Measurements from ENCODE around the gene TMEM163.

Gene TMEM163

DNA sequence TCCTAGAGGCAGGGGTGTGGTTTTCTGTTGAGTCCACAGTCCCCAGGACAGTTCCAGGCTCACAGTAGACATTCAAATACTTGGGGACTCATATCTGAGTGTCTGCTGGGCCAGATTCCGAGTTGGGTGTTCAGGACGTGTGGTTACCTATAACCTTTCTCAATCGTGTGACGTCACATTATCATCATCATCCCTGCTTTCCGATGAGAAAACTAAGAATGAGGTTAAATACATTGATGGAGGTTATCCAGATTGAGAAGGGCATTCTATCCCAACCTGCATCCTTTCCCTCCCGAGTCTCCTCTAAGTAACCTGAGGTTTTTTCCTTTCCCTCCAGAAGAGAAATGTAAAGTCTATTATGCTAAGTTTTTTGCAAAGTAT, 260.3 kb downstream of the TMEM163 start:
- no peak for DNase-seq (ENCODE audit: low spot score)

DNA sequence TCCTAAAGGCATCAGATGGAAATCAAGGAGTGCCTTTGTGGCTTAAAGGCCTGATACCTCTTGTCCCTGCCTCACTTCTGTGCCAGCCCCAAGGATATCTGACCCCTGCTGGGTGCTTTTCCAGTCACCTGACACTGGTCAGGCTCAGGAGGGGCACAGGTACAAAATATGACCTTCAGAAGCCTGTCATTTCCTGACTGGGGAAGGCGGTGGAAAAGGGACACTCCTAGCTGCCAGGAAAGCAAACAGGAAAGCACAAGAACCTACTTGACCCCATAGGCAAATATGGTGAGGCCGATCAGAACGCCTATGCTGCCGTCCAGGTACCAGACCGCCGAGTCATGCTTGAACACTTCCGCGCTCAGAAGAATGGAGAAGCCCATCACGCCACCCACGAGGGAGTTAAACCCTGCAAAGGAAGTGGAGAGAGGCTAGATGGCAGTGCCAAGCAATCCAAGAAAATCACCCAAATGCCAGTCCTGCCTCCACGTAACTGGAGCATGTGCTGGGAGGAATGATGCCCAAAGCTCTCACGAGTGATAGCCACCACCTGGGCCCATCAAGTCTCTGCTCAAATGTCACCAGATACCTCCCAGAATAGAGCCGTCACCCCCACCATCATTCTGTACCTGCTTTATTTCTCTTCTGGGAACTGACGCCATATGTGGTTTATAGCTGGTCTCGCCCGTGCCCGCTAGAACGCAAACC, 260.9 kb downstream of the TMEM163 start:
- DNase-seq (ENCODE audit: low spot score) = no peak

DNA sequence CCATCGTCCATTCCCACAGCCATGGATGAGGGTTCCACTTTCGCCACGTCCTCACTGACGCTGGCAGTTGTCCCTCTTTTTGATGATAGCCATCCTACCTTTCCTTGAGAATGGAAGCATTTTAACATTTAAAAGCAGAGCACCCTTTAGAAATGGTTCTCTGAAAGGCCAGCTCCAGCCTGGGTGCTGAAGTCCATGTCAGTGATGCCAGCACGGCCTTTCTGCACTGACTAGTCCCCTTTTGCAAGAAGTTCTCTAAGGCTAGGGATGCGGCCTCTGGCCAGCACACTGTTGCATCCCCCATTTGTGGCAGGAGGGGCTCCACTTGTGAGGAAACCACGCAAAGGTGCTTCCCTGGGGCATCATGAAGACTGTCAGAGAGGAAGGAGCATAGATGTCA, 261.4 kb downstream of the TMEM163 start:
- DNase-seq (ENCODE audit: low spot score) = no peak

DNA sequence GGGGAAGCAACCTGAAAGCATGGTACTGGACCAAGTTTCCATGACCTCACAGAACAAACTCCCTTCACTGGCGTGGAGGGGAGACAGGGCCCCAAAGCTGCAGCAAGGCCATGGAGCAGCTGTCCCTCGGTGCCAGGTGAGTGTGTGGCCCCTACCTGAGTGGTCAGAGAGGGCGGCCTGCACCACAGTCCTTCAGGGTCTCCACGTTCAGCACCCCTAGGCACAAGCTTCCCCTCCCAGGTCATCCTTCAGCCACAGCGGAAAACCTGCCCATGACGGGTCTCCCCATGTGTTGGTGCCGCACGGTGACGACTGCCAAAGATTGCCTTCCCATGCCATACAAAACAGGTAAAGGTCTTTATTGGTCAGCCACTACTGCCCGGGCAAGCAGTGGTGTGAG, 263.4 kb downstream of the TMEM163 start:
- no peak for DNase-seq (ENCODE audit: low spot score)

DNA sequence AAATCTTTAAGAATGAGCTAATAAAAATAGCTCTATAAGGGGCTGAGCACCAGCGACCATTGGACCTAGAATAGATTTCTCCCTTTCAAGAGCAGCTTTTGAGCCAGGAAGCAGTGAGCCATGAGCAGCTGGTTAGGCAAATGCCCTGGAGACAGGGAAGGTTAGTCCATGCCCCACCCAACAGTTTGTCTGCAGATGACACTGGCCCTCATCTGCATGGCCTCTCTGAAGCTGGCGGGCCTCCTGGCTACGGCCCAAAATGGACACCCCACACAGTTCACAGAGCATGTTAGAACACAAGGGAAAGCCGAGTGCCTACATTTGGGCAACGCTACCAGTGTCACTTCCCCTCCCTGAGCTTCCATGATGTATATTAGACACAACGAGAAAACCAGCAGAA, 263.9 kb downstream of the TMEM163 start:
- DNase-seq (ENCODE audit: low spot score) = no peak

DNA sequence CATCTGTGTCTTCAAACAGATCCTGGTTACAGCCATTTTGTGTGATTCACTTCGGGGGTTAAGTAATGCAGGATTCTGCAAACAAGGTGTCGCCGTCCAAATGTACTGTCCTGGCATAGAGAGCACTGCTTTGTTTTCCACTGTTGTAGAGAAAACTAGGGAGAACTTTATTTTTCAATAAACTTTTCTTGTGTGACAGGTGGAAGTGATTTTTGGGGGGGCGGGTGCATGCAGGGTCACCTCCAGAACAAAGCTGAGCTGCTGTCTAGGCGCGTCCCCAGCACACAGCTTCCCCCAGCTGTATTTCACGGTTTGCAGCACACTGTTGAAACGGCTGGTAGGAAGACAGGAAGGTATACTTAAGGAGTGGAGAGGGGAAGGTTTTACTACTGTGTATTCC, 264.4 kb downstream of the TMEM163 start:
- no peak for DNase-seq (ENCODE audit: low spot score)

DNA sequence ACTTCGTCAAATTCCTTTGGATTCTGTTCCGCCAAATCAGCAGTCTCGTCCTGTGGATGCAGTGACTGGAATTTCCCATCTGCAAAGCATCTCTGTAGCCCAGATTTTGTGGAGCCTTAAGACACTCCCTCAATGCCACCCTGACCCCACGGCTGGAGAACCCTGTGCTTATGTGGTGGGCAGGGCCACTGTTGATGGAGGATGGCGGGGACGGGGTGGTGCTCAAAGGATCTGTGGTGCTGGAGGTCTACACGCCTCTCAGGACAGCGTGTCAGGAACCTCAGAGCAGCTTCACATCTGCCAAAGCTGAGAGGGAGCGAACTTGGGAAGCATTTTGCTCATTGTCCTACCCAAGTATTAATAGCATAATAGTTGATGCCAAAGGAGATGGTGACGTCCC, 264.8 kb downstream of the TMEM163 start:
- no peak for DNase-seq (ENCODE audit: low spot score)

DNA sequence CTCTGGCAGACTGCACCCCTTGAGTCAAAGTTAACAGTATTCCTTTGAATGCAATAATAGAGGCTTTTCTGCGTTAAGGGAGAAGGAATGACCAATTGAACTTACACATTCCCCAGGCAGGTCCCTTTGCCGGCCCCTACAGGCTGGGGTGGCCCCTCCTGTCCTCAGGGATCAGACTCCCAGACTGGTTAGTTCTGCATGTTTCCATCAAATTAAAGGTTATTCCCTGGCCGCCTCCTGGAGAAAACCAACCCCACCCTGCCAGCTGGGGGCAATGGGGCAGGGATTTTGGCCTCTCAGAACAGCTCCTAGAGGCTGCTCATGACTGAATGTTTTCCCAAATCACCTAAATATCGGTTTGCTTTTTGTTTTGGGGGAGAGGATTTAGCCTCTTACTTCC, 265.3 kb downstream of the TMEM163 start:
- DNase-seq (ENCODE audit: low spot score) = no peak

DNA sequence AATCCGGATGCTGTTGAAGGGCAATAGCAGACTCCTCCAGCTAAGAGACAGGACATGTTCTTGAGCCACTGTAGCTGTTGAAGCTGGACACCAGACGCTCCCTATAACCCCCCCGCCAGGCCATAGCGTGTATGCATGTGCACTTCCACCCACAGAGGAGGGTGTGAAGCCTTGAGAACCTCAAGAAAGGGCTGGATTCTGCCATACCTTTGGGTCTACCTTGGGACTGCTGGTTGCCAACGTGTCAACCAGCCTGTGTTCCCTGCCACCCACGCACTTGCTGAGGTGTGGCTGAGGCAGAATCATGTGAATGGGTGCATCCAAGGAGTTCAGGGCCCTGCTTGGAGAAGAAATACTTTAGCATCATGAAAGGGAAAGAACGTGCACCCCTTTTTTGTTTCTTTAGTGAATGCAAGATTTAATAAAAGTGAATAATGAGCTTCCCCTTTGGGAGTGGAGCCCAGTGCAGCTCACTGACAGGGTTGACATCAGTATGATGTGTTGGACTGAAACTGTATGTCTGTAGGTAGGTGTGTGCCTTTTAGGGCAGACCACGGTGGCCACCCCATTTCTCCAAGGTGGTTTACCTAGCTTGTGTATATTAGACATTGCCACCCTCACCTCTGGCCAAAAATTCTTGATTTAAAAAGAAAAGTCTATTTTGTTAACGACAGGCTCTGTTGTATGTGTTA, 266.6 kb downstream of the TMEM163 start:
- DNase-seq (ENCODE audit: low spot score) = no peak

DNA sequence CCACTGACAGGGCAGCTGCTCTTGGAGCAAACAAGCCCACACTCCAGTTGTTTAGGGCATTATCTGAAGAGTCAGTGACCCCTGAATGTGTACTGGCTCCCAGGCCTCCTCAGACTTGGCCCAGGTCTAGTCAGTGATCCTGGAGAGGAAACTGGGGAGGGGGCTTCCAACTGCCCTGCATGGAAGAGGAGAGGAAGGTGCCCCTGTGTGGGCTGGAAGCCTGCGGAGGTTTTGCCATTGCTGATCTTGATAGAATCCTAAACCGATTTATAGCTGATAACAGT, 267.5 kb downstream of the TMEM163 start:
- no peak for DNase-seq (ENCODE audit: low spot score)

DNA sequence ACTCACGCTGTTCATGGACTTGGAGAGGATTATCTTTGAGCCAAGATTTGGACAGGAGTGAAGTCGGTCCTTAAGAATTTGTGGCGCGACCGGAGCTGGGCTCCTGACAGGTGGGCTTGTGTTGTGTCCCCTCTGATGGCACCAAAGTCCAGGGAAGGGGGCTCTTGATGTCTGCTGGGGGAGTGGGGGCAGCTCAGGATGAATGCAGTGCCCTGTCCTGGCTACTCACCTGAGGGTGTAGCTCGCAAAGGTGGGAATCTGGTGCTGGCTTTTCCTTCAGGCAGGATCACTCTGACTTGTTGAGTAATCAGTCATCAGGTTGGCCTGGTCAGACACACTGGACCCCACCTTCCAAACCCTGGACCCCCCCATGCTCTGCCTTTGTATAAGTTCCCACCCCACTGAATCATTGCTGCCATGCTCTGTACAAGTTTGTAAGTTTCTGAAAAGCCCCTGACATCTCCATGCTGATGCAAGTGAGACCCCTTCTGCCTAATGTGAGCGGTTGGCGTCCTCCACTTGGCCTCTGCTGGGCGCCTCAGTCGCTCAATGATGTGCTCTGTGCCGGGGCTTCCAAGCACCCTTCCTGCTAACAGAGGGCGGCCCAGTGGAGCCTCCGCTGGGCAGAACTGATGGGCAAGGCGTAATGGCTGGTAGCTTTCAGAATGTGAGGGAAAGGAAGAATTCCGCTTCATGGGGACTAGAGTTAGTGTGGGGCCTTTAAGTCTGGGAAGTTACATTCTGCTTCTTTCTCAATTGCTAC, 268.9 kb downstream of the TMEM163 start:
- no peak for DNase-seq (ENCODE audit: low spot score)

DNA sequence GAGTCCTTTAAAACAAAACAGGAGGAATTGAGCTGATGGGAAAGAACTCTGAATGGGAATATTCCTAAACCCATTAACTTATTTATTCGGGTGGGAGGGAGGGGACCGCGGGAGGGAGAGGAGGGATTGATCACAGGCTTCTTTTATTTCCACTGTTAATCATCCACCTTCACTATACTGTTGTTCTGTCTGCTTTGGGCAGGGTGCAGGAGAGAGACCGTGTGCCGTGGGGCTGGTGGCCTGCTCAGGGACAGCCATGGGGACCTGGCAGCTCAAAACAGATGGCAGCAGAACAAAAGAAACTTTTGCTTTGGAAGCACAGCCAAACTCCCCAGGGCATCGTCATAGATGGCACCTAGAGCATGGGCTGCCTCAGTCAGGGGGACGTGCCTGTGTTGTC, 269.6 kb downstream of the TMEM163 start:
- no peak for DNase-seq (ENCODE audit: low spot score)

DNA sequence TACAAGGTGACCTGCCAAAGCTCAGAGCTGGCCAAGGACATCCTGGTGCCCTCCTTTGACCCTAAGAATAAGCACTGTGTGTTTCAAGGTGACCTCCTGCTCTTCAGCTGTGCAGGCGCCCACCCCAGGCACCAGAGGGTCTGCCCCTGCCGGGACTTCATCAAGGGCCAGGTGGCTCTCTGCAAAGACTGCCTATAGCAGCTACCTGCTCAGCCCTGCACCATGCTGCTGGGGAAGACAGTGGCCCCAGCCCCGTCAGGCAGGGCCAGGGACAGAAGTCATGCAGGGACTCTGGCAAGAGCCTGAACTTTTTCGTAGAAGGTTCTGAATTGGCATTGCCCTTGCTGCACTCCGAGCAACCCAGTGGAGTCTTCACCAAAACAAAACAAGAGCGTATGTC, 270.1 kb downstream of the TMEM163 start:
- DNase-seq (ENCODE audit: low spot score) = no peak

DNA sequence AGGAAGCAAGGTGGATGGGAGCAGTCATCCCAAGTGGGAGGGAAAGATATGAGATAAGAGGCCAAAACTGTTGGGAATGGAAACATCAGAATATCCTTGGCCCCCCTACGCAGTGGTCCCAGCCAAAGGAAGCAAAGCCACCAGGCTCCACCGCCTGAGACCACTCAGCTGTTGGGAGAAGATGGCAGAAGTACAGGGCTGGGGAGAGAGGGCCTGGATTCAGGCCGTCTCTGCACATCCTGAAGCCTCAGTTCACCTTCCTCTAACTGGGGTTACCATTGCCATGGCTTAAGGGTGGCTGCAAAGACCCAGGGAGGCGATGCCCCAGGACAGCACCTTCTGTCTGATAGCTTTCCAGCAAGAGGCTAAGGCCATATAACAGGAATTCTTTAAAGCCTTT, 271.1 kb downstream of the TMEM163 start:
- no peak for DNase-seq (ENCODE audit: low spot score)

DNA sequence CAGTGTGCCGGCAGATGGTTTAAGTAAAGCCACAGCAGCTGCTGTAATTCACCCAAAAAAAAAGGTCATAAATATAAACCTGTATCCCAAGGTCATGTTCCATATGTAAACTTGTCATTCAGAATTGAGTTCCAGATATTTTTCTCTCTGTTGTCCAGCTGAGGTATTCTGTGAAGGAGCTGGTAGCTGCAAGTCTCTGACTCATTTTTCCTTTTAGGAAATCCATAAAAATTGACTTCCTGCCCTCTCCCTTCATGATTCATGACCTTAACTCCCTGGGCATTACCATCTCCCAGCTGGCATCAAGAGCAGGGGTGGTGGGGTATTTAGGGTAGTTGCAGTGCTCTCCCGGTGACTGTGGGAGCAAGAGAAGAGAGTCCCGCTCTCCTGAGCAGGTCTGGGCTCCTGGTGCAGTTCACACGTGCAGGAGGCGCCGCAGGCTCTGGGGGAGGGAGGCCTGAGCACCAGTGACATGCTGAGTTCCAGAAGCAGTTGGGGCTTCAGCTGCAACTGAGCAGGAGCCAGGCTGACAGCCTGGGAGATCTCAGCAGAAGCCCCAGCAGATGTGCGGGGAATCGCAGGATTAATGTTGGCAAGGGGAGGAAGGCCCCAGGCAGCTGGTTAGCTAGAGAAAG, 272.3 kb downstream of the TMEM163 start:
- peak; percentile 91 for DNase-seq (ENCODE audit: low spot score)

DNA sequence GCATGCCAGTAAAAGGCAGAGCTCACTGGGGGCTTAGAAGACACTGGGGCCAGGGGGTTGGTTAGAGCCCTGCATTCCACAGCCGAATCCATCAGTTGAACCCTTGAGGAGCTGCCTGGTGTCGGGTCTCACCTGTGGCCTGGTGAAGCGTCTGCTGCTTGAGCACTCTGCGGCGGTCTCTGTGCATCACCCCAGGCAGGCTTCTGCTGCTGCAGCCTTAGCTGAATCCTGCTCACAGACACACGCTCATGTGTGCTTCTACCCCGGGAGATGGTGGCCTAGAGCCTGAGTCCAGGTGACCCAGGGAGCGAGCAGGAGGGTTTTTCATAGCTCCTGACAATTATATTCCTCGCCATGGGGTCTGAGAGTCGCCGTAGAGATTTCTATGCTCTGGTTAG, 272.8 kb downstream of the TMEM163 start:
- no peak for DNase-seq (ENCODE audit: low spot score)

DNA sequence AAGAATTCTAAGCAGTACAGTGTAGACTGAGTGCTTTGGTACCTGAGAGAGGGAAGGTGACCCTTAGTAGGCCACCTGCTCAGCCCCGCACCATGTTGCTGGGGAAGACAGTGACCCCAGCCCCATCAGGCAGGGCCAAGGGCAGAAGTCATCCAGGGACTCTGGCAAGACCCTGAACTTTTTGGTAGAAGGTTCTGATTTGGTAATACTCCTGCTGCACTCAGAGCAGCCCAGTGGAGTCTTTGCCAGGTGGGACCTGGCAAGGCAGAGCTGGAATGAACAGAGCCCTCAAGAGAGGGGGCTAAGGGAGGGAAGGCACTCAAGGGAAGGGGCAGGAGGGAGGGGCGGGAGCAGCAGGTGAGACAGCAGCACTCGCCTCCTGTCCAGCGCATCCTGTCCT, 273.7 kb downstream of the TMEM163 start:
- no peak for DNase-seq (ENCODE audit: low spot score)

DNA sequence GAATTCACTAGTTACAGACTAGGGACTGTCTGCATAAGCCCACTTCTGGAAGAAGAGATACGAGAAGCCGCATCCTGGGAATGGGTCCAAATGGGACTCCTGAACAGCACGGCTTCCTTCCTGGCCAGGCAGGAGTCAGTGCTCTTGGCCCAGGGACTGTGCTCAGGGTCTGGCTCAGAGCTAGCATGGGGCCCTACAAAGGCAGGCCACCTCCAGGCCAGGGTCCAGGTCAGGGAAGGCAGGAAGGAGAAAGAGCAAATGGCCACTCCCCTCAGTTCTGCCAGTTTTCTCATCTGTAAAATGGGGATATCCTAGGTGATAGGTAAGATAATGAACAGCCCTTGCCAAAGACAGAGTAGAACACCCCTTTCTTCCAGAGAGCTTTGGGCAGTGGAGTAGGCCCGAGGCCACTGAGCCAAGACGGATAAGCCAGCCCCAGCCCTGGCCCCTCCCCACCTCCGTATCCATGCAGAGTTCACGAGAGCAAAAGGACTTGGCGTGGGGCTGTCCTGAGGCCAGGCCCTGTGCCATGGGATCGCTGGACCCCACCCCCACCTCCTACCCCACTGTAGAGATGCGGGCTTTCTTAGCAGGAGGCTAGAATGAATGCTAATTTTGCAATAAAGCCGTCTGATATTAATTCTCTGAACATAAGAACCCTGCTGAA, 274.9 kb downstream of the TMEM163 start:
- DNase-seq (ENCODE audit: low spot score) = no peak

DNA sequence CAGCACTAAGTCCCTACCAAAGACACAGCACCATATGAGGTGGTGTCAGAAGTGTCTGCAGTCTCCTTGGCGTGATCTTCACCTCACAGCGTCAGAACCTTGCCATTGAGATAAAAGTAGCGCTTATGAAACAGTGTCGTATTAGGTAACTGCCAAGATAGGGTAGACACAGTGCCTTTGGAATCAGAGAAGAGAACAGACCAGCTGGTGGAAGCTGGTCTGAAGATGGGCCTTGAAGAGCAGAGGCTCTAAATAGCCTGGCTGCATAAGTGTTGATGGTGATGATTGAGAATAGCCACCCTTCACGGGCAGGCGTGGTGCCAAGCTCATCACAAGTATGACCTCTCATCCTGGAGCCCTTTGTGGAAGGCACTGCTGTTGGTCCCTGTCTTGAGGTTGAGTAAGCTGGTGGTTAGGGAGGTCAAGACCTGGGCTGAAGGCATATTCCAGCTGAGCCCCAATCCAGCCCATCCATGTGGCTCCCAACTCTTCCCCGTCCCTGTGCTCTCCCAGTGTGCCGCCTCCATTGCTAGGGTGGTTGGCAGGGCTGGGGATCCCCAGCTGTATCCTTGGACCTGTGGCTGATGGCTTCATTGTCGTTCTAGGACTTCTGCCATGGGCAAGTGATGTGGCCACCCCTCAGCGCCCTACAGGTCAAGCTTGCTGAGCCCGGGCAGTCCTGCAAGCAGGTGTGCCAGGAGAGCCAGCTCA, 277.5 kb downstream of the TMEM163 start:
- no peak for DNase-seq (ENCODE audit: low spot score)

DNA sequence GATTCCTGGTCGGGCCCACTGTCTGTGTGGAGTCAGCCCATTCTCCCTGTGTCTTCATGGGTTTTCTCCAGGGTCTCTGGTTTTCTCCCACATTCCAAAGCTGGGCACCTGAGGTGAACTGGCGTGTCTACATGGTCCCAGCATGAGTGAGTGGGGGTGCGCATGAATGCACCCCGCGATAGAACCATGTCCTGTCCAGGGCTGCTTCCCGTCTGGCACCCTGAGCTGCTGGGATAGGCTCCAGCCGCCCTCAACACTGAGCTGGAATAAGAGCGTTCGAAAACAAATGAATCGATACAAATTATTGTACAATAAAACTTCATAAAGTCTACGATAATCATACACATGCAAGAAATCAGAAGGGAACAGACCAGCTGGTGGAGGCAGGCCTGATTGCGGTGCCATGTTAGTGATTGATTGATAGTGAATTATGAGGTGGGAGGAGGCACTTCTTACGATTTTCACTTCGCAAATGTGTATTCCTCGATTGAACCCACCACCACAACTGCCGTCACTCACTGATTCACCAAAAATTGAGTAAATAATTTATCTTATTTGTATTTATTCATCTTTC, 278.4 kb downstream of the TMEM163 start:
- no peak for DNase-seq (ENCODE audit: low spot score)

DNA sequence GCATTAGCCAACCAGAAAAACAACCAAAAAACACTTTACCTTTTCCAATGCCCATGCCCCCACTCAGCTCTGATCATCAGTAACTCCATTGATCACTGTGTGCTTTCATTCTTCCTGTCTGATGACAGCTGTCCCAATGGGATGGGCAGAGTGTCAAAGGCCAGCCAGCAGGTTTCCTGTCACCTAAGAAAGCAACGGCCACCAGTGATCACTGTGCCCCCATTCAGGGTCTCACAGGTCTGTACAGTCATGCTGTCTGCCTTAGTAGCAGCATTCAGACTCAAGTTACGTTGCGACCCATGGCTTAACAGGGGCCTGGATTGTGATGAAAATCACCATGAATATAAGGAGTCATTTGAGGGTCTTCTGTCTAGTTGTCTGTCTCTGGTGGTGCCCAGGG, 280.4 kb downstream of the TMEM163 start:
- no peak for DNase-seq (ENCODE audit: low spot score)

DNA sequence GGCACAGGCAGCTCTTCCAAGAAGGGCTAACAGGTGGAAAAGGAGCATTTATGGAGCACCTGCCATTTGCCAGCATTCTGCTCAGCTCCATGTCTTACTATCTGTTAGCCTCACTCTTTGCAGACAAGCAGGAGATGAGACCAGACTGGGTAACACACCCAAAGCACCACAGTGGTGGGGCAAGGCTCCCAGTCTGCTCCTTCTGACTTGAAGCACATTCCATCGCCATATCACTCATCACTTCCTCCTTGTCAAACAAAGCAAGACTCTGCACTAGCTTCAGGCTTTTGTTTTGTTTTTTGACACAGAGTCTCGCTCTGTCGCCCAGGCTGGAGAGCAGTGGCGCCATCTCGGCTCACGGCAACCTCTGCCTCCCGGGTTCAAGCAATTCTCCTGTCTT, 282.1 kb downstream of the TMEM163 start:
- DNase-seq (ENCODE audit: low spot score) = peak; percentile 71

All from kidney capillary endothelial cell (primary cell).